Measurements from ENCODE around the gene CFAP410. TPM values are rescaled to one million over a fixed set of nuclear protein-coding genes. Genes with fewer than 3 reads are reported as not detected.

CFAP410 gene
- polyA plus RNA-seq, 1 donor from 2014 or later: 36.5 TPM

DNA sequence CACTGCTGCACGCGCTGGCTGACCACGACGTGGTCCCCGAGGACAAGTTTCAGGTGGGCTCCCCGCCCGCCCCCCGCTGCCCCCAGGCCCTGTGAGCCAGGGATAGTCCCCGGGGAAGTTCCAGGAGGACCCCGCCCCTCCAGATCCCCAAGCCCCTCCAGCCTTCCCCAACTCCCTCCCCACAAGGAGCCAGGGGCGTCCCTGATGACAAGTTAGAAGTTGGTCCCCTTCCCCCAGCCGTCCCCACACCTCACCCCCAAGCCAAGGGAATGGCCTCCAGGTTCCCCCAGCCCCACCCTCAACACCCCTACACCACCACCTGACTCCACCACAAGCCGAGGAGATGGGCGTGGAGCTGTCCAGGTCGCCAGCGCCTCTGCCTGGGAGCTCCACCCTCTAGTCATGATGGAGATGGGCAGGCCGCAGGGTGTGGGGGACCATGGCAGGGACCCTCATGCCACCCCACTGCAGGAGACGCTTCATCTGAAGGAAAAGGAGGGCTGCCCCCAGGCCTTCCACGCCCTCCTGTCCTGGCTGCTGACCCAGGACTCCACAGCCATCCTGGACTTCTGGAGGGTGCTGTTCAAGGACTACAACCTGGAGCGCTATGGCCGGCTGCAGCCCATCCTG is 53.0 kb downstream of the CFAP410 start:
- Histone ChIP-seq H3K79me2 (replicated peaks; ENCODE audit: insufficient read depth, low read length) (no peaks in the 10 kb centered on the region), H4K20me1 (ENCODE audit: insufficient read depth) (no peaks in the 10 kb centered on the region), H3K36me3 (ENCODE audit: insufficient read depth, low read length) (no peaks in the 10 kb centered on the region), H3K4me3 (ENCODE audit: low read length) (no peak overlapping the region), H3K27me3 (ENCODE audit: insufficient read depth, low read depth, low read length) (peaks cover 13% of the 10 kb centered on the region), H3K27ac (ENCODE audit: low read length) (no peak overlapping the region), H3K9me3 (ENCODE audit: low read length) (no peaks in the 10 kb centered on the region), H3K4me2 (ENCODE audit: low read length) (no peak overlapping the region), H3K9ac (ENCODE audit: low read length) (no peak overlapping the region), H3F3A (ENCODE audit: insufficient read depth, low read length, poor library complexity, severe bottlenecking) (no peaks in the 10 kb centered on the region), H2AFZ (ENCODE audit: low read depth, low read length) (no peak overlapping the region), H3K9me2 (ENCODE audit: insufficient read depth, low read length) (no peaks in the 10 kb centered on the region)
- no peak for TF ChIP-seq RAD21 (conservative IDR thresholded peaks at IDR 0.05)
- no peak for TF ChIP-seq MXI1 (conservative IDR thresholded peaks at IDR 0.05; ENCODE audit: poor library complexity, severe bottlenecking)
- TF ChIP-seq, protein P1, sequence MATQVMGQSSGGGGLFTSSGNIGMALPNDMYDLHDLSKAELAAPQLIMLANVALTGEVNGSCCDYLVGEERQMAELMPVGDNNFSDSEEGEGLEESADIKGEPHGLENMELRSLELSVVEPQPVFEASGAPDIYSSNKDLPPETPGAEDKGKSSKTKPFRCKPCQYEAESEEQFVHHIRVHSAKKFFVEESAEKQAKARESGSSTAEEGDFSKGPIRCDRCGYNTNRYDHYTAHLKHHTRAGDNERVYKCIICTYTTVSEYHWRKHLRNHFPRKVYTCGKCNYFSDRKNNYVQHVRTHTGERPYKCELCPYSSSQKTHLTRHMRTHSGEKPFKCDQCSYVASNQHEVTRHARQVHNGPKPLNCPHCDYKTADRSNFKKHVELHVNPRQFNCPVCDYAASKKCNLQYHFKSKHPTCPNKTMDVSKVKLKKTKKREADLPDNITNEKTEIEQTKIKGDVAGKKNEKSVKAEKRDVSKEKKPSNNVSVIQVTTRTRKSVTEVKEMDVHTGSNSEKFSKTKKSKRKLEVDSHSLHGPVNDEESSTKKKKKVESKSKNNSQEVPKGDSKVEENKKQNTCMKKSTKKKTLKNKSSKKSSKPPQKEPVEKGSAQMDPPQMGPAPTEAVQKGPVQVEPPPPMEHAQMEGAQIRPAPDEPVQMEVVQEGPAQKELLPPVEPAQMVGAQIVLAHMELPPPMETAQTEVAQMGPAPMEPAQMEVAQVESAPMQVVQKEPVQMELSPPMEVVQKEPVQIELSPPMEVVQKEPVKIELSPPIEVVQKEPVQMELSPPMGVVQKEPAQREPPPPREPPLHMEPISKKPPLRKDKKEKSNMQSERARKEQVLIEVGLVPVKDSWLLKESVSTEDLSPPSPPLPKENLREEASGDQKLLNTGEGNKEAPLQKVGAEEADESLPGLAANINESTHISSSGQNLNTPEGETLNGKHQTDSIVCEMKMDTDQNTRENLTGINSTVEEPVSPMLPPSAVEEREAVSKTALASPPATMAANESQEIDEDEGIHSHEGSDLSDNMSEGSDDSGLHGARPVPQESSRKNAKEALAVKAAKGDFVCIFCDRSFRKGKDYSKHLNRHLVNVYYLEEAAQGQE (IDR thresholded peaks at IDR 0.05; ENCODE audit: borderline replicate concordance): no peak
- TF ChIP-seq POLR2AphosphoS5 (IDR thresholded peaks at IDR 0.05): no peak
- no peak for TF ChIP-seq EZH2 (IDR thresholded peaks at IDR 0.05; ENCODE audit: borderline replicate concordance, insufficient read depth, low read length, poor library complexity, severe bottlenecking)
- no peak for TF ChIP-seq TAF1 (IDR thresholded peaks at IDR 0.05; ENCODE audit: low read depth)
- TF ChIP-seq EP300 (conservative IDR thresholded peaks at IDR 0.05; ENCODE audit: poor library complexity, severe bottlenecking): no peak
- no peak for TF ChIP-seq SMC3 (conservative IDR thresholded peaks at IDR 0.05; ENCODE audit: poor library complexity)
- TF ChIP-seq, protein P2, sequence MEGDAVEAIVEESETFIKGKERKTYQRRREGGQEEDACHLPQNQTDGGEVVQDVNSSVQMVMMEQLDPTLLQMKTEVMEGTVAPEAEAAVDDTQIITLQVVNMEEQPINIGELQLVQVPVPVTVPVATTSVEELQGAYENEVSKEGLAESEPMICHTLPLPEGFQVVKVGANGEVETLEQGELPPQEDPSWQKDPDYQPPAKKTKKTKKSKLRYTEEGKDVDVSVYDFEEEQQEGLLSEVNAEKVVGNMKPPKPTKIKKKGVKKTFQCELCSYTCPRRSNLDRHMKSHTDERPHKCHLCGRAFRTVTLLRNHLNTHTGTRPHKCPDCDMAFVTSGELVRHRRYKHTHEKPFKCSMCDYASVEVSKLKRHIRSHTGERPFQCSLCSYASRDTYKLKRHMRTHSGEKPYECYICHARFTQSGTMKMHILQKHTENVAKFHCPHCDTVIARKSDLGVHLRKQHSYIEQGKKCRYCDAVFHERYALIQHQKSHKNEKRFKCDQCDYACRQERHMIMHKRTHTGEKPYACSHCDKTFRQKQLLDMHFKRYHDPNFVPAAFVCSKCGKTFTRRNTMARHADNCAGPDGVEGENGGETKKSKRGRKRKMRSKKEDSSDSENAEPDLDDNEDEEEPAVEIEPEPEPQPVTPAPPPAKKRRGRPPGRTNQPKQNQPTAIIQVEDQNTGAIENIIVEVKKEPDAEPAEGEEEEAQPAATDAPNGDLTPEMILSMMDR (IDR thresholded peaks at IDR 0.05; ENCODE audit: poor library complexity, severe bottlenecking): no peak

DNA sequence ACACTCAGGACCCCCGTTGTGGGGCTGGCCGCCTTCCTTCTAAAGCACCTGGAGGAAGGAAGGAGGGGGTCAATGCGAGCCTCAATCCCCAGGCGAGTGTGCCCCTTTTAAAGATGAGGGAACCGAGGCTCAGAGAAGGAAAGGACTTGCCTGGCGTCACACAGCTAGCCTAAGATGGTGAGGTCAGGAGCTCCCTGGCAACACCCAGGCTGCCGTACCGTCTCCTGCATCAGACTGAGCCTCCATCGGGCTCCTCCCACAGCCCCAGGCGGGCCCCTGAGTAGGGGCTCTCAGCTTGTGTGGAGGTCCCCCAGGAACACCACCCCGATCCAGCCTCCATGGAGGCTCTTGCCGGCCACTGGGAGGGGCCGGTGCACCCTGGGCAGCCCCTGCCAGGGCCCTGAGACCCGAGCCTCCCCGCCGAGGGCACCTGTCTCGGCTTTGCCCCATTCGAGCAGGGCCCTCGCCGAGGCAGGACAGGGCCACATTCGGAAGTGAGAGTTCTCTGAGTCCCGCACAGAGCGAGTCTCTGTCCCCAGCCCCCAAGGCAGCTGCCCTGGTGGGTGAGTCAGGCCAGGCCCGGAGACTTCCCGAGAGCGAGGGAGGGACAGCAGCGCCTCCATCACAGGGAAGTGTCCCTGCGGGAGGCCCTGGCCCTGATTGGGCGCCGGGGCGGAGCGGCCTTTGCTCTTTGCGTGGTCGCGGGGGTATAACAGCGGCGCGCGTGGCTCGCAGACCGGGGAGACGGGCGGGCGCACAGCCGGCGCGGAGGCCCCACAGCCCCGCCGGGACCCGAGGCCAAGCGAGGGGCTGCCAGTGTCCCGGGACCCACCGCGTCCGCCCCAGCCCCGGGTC is 53.8 kb downstream of the CFAP410 start, which contains the start of gene AIRE:
TSS of gene AIRE (plus strand) at position 739 of the 855 bp plus-strand sequence. CDS start 131 bp downstream, outside the sequence.
- no peak within 1 kb of the TSS for H3K4me2 ChIP-seq (ENCODE audit: low read length)

More for the DNA sequence above, 53.8 kb downstream of the CFAP410 start, which contains the start of gene AIRE:
- no peak for TF ChIP-seq MXI1 (conservative IDR thresholded peaks at IDR 0.05; ENCODE audit: poor library complexity, severe bottlenecking)
- TF ChIP-seq RAD21 (conservative IDR thresholded peaks at IDR 0.05): no peak
- H3K36me3 ChIP-seq (ENCODE audit: insufficient read depth, low read length): no peaks in the 10 kb centered on the region
- H3K4me3 ChIP-seq (ENCODE audit: low read length): no peak within 1 kb of the TSS
- no peaks in the 10 kb centered on the region for H3K9me2 ChIP-seq (ENCODE audit: insufficient read depth, low read length)
- H2AFZ ChIP-seq (ENCODE audit: low read depth, low read length): no peak within 1 kb of the TSS
- H3K27ac ChIP-seq (ENCODE audit: low read length): no peak within 1 kb of the TSS
- H4K20me1 ChIP-seq (ENCODE audit: insufficient read depth): no peaks in the 10 kb centered on the region
- no peaks in the 10 kb centered on the region for H3K9me3 ChIP-seq (ENCODE audit: low read length)
- H3K9ac ChIP-seq (ENCODE audit: low read length): no peak within 1 kb of the TSS
- peaks cover 13% of the 10 kb centered on the region for H3K27me3 ChIP-seq (ENCODE audit: insufficient read depth, low read depth, low read length)
- H3F3A ChIP-seq (ENCODE audit: insufficient read depth, low read length, poor library complexity, severe bottlenecking): no peaks in the 10 kb centered on the region
- H3K79me2 ChIP-seq (replicated peaks; ENCODE audit: insufficient read depth, low read length): no peaks in the 10 kb centered on the region

Measured in neural cell (in vitro differentiated cells).